A673 (cell line): ENCODE data around the gene BCL2A1.
"Not testable (repeated sequence)": the region's sequence is repeated elsewhere in the genome, so short reads cannot be mapped to it uniquely, and the experiment has no call there.

Experiments used
- CTCF ChIP-seq: fragments of 300-800, 200-600 bp; sonication (generic); conservative IDR thresholded peaks from 2 replicates; pipeline ENCODE4 v1.5.1; 2017; ENCODE audit warnings: low read depth, mild to moderate bottlenecking, antibody characterized with exemption, low read length, moderate library complexity, mixed read lengths
- EZH2 ChIP-seq: fragments of 200-600 bp; sonication (generic); IDR thresholded peaks from 2 replicates; pipeline ENCODE4 v1.6.1; 2017; ENCODE audit warnings: borderline replicate concordance, low read depth, mild to moderate bottlenecking, mixed read lengths, antibody characterized with exemption, low read length; ENCODE audit not compliant: poor library complexity, severe bottlenecking

GRCh38 chr15:79935556-79936201 lies 35.3 kb downstream of the BCL2A1 start:
- not testable (repeated sequence) for TF ChIP-seq CTCF, EZH2
